ENCODE measurements around the gene NAA80. TPM values are rescaled to one million over a fixed set of nuclear protein-coding genes. Genes with fewer than 3 reads are reported as not detected.
"Not testable (repeated sequence)": the region's sequence is repeated elsewhere in the genome, so short reads cannot be mapped to it uniquely, and the experiment has no call there.

The NAA80 gene
- total RNA-seq, 1 donor from 2014 or later = 38.8 TPM

DNA sequence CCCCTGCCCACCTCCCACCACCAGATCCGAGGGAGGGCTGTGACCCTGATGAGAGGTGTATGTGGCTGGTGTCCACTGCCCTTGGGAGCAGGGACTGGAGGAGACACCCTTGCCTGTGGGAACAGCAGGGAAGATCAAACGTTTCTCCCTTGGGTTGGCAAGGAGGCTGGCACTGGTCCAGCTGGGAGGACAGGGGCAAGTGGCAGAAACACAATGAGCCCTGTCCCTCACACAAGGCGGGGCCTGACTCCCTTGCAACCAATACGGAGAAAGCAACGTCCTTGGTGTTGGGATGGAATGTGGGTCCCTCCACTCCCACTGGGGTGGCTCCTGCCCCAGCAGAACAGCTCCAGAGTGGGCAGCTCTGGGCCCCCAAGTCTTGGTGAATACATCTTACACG is 18.1 kb upstream of the NAA80 start:
- TF ChIP-seq, protein P1, sequence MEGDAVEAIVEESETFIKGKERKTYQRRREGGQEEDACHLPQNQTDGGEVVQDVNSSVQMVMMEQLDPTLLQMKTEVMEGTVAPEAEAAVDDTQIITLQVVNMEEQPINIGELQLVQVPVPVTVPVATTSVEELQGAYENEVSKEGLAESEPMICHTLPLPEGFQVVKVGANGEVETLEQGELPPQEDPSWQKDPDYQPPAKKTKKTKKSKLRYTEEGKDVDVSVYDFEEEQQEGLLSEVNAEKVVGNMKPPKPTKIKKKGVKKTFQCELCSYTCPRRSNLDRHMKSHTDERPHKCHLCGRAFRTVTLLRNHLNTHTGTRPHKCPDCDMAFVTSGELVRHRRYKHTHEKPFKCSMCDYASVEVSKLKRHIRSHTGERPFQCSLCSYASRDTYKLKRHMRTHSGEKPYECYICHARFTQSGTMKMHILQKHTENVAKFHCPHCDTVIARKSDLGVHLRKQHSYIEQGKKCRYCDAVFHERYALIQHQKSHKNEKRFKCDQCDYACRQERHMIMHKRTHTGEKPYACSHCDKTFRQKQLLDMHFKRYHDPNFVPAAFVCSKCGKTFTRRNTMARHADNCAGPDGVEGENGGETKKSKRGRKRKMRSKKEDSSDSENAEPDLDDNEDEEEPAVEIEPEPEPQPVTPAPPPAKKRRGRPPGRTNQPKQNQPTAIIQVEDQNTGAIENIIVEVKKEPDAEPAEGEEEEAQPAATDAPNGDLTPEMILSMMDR (IDR thresholded peaks at IDR 0.05) = no peak
- Histone ChIP-seq H3K4me3 (no peak overlapping the region), H3K36me3 (peaks cover 0 to 21% of the 10 kb centered on the region in 2 donors), H3K9me3 (no peaks in the 10 kb centered on the region), H3K4me1 (peaks cover 8 to 27% of the 10 kb centered on the region in 2 donors), H3K27me3 (no peaks in the 10 kb centered on the region), H3K27ac (no peak overlapping the region)
- DNase-seq (ENCODE audit: low spot score in 2 of 2) = no peak
- intact Hi-C loops (cut with DNase I) = no loop called here

DNA sequence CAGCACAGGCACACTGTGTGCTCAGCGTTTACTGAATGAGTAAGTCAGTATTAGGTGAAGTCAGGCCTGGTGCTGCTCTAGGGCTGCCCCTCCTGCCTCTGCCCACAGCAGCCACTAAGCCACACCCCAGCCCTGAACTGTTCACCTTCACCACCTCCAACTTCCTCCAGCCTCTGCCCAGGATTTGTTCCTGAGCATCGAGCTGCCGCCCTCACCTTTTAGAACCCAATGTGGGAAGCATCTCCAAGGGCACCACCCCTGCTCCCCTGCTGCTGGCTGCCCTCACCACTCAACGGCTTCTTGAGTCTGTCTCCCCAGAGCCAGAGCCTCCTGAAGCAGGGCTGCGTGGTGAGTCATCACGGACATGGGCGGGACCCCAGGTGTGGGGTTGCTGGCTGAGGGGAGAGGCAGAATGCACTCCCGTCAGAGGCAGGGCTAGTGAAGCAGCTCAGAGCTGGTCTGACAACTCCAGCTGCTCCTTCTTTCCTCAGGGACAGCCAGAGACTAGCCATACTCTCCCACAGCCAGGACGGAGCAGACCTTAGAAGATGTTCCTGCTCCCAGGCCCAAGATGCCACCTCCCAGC is 17.5 kb upstream of the NAA80 start:
- H3K9me3 ChIP-seq = no peaks in the 10 kb centered on the region
- DNase-seq (ENCODE audit: low spot score in 2 of 2) = no peak
- peaks cover 0 to 21% of the 10 kb centered on the region in 2 donors for H3K36me3 ChIP-seq
- TF ChIP-seq, protein P1 (IDR thresholded peaks at IDR 0.05) = no peak
- H3K27ac ChIP-seq = no peak overlapping the region
- no peaks in the 10 kb centered on the region for H3K27me3 ChIP-seq
- H3K4me1 ChIP-seq = peaks cover 8 to 22% of the 10 kb centered on the region in 2 donors
- intact Hi-C loops (cut with DNase I) = no loop called here
- H3K4me3 ChIP-seq = no peak overlapping the region

DNA sequence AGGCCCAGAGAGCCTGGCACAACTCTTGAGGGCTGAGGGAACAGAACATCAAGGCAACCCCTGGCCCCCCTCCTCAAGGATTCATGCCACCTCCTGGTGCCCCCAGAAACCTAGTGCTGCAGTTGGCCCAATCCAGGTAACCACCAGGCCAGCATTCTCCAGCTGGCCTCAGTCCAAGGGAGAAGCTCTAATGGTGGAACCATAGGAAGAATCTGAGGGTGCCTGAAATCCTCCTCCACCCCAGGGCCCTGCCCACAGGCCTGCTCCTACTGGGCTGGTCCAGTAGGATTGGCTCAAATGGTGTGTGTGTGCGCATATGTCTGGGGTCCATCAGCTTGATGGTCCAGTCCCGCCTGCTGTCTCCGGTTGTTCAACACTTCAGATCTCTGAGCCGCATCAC is 15.6 kb upstream of the NAA80 start:
- H3K36me3 ChIP-seq = peaks cover 0 to 21% of the 10 kb centered on the region in 2 donors
- TF ChIP-seq, protein P1 (IDR thresholded peaks at IDR 0.05) = no peak
- intact Hi-C loops (cut with DNase I) = no loop called here

DNA sequence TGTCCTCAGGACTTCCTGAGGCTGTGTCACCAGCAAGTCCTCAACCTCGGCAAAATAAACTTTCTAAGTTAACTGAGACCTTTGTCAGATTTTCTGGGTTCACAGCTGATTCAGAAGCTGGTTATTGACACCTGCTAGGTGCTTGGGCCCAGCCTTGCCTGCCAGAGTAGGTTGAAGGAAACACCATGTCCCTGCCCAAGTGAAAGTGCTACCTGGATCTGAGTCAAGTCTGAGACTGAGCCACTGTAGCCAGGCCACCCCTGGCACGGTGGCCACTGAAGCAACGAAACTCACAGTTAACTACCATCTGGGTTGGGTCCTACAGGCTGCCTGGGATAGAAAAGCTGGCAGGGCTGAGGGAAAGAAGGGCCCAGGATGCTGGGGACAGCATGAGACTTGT is 15.1 kb upstream of the NAA80 start:
- H3K9me3 ChIP-seq = no peaks in the 10 kb centered on the region
- H3K27ac ChIP-seq = no peak overlapping the region
- H3K36me3 ChIP-seq = peaks cover 0 to 21% of the 10 kb centered on the region in 2 donors
- H3K4me3 ChIP-seq = no peak overlapping the region
- DNase-seq (ENCODE audit: low spot score in 2 of 2) = no peak
- H3K4me1 ChIP-seq = peaks cover 0 to 9% of the 10 kb centered on the region in 2 donors
- intact Hi-C loops (cut with DNase I) = no loop called here
- TF ChIP-seq, protein P1 (IDR thresholded peaks at IDR 0.05) = no peak
- no peaks in the 10 kb centered on the region for H3K27me3 ChIP-seq

More for the DNA sequence above, 15.6 kb upstream of the NAA80 start:
- no peak for DNase-seq (ENCODE audit: low spot score in 2 of 2)
- Histone ChIP-seq H3K9me3 (no peaks in the 10 kb centered on the region), H3K4me1 (peaks cover 2 to 12% of the 10 kb centered on the region in 2 donors), H3K27ac (no peak overlapping the region), H3K27me3 (no peaks in the 10 kb centered on the region), H3K4me3 (no peak overlapping the region)

DNA sequence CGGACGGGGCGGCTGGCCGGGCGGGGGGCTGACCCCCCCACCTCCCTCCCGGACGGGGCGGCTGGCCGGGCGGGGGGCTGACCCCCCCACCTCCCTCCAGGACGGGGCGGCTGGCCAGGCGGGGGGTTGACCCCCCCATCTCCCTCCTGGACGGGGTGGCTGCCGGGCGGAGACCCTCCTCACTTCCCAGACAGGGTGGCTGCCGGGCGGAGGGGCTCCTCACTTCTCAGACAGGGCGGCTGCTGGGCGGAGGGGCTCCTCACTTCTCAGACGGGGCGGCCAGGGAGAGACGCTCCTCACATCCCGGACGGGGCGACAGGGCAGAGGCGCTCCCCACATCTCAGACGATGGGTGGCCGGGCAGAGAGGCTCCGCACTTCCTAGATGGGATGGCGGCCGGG is 12.8 kb upstream of the NAA80 start:
- H3K4me3 ChIP-seq; H3K4me1 ChIP-seq; DNase-seq (ENCODE audit: low spot score in 2 of 2); H3K27ac ChIP-seq; H3K9me3 ChIP-seq; H3K36me3 ChIP-seq; H3K27me3 ChIP-seq; intact Hi-C loops (cut with DNase I): not testable (repeated sequence)

DNA sequence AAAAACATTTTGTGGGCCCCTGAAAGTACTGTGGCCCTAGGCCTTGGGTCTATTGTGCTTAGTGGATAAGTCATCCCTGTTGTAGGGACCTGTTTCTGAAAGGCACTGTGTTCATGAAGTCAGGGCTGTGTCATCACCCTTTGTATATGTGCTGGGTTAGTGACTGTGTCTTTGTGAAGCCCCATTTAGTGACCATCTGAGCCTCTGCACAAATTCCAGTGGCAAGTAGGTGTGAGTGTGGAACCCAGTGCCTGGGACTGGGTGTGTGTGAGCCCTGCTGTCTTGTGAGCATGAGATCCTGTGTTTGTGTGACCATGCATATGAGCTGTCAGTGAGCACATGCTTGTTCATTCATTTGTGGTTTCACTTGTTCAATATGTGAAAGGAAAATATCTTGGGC is 5.4 kb upstream of the NAA80 start:
- TF ChIP-seq, protein P1 (IDR thresholded peaks at IDR 0.05) = no peak
- Histone ChIP-seq H3K4me3 (no peak overlapping the region), H3K9me3 (no peaks in the 10 kb centered on the region), H3K27ac (no peak overlapping the region), H3K4me1 (peaks cover 7 to 8% of the 10 kb centered on the region in 2 donors), H3K27me3 (no peaks in the 10 kb centered on the region), H3K36me3 (no peaks in the 10 kb centered on the region)
- intact Hi-C loops (cut with DNase I) = no loop called here
- DNase-seq (ENCODE audit: low spot score in 2 of 2) = no peak
